Endothelial cell of umbilical vein (primary cell): ENCODE data around the gene MCUR1. TPM values are rescaled to one million over a fixed set of nuclear protein-coding genes. Genes with fewer than 3 reads are reported as not detected.
"Not testable (repeated sequence)": the region's sequence is repeated elsewhere in the genome, so short reads cannot be mapped to it uniquely, and the experiment has no call there.

Source experiments
- BruUV-seq: library from RNA; stranded (reverse); fragments of 400-500 nt; replicated peaks from 2 replicates; lab custom pipeline; 2021; lab: Mats Ljungman, UMichigan
- CTCF ChIA-PET: fragments of 300-600, 350-600 bp; sonication (Branson Sonifier 250); formaldehyde crosslinking; loops from one replicate; lab custom pipeline; 2021; ENCODE audit warnings: antibody characterized with exemption, inconsistent platforms; lab: Charles Lee
- POLR2A ChIA-PET: fragments of 300-600, 350-600 bp; sonication (Branson Sonifier 250); formaldehyde crosslinking; loops from one replicate; lab custom pipeline; 2021; ENCODE audit warnings: antibody characterized with exemption, inconsistent platforms; lab: Charles Lee
- DNase-seq: peaks from one replicate; pipeline ENCODE4 v3.0.0-alpha.2; 2011; ENCODE audit warnings: low read depth, low spot score
- FAIRE-seq: peaks from 2 replicates; lab custom pipeline; 2011; peaks lifted over from hg19 to GRCh38; lab: Jason Lieb, UNC
- H2AFZ ChIP-seq: 2 replicates; pipeline ENCODE4 v1.6.0; 2012; ENCODE audit warnings: low read depth, low read length, control low read depth, inconsistent platforms
- H3K27ac ChIP-seq: 2 replicates; pipeline ENCODE4 v1.5.1; 2011; ENCODE audit warnings: low read depth, mild to moderate bottlenecking, control low read depth, low read length, moderate library complexity; ENCODE audit not compliant: insufficient read depth
- H3K27me3 ChIP-seq, 2 experiments: 2 replicates each; pipeline versions ENCODE4 v1.6.0 to v1.6.1; 2011; ENCODE audit warnings: low read length in 2 of 2, mixed read lengths in 1 of 2; ENCODE audit not compliant: control insufficient read depth in 2 of 2, insufficient read depth in 2 of 2
- H3K36me3 ChIP-seq, 2 experiments: 2 replicates in 1 of 2; 3 replicates in 1 of 2; pipeline ENCODE4 v1.5.1; 2011; ENCODE audit warnings: low read length in 2 of 2, mild to moderate bottlenecking in 1 of 2, moderate library complexity in 1 of 2; ENCODE audit not compliant: control insufficient read depth in 2 of 2, insufficient read depth in 2 of 2; ENCODE audit errors: extremely low read depth in 1 of 2
- H3K4me1 ChIP-seq: 3 replicates; pipeline ENCODE4 v1.5.1; 2011; ENCODE audit warnings: mild to moderate bottlenecking, low read length; ENCODE audit not compliant: control insufficient read depth, insufficient read depth; ENCODE audit errors: extremely low read depth
- H3K4me2 ChIP-seq: 2 replicates; pipeline ENCODE4 v1.6.1; 2011; ENCODE audit warnings: low read length, control low read depth, mixed read lengths; ENCODE audit not compliant: insufficient read depth
- H3K4me3 ChIP-seq, 3 experiments: fragments of 200-600 bp in 1 of 3; sonication (generic), shearing (Covaris generic) in 1 of 3; replicated peaks in 1 of 3; 2 replicates each; pipeline ENCODE4 v1.5.1; 2011 to 2016; ENCODE audit warnings: control low read depth in 3 of 3, low read length in 3 of 3, mild to moderate bottlenecking in 2 of 3, inconsistent platforms in 1 of 3, low read depth in 1 of 3, moderate library complexity in 1 of 3; ENCODE audit not compliant: insufficient read depth in 1 of 3
- H3K79me2 ChIP-seq: 2 replicates; pipeline ENCODE4 v1.6.0; 2012; ENCODE audit warnings: low read length, inconsistent platforms; ENCODE audit not compliant: control insufficient read depth, insufficient read depth
- H3K9ac ChIP-seq: replicated peaks from 2 replicates; pipeline ENCODE3; 2011; ENCODE audit warnings: low read length, control low read depth; ENCODE audit not compliant: insufficient read depth; ENCODE audit errors: extremely low read depth
- H3K9me1 ChIP-seq: replicated peaks from 3 replicates; pipeline ENCODE4 v1.6.0; 2011; ENCODE audit warnings: mild to moderate bottlenecking, low read length; ENCODE audit not compliant: control insufficient read depth, insufficient read depth; ENCODE audit errors: extremely low read depth
- H3K9me3 ChIP-seq: replicated peaks from 2 replicates; pipeline ENCODE4 v1.5.1; 2012; ENCODE audit warnings: low read length, inconsistent platforms; ENCODE audit not compliant: control insufficient read depth, insufficient read depth
- H4K20me1 ChIP-seq: replicated peaks from 2 replicates; pipeline ENCODE3; 2011; ENCODE audit warnings: mild to moderate bottlenecking, low read length; ENCODE audit not compliant: control insufficient read depth, insufficient read depth; ENCODE audit errors: extremely low read depth
- EZH2 ChIP-seq: IDR thresholded peaks from 2 replicates; pipeline ENCODE4 v1.6.1; 2012; ENCODE audit warnings: borderline replicate concordance, low read depth, mild to moderate bottlenecking, moderate library complexity, low read length, inconsistent platforms; ENCODE audit not compliant: severe bottlenecking
- FOS ChIP-seq: IDR thresholded peaks from 2 replicates; pipeline ENCODE4 v1.6.1; 2011; ENCODE audit warnings: mild to moderate bottlenecking, low read length, moderate library complexity, borderline replicate concordance; ENCODE audit not compliant: insufficient read depth
- GATA2 ChIP-seq: IDR thresholded peaks from 2 replicates; pipeline ENCODE4 v1.7.0; 2011; ENCODE audit warnings: low read depth, mild to moderate bottlenecking, moderate library complexity, mixed read lengths, low read length; ENCODE audit not compliant: insufficient read length, insufficient read depth
- JUN ChIP-seq: IDR thresholded peaks from 2 replicates; pipeline ENCODE4 v1.6.1; 2011; ENCODE audit warnings: borderline replicate concordance, low read depth; ENCODE audit not compliant: insufficient read length, insufficient read depth
- MYC ChIP-seq: IDR thresholded peaks from one replicate; pipeline ENCODE4 v1.6.1; 2011; ENCODE audit warnings: mild to moderate bottlenecking, low read depth, low read length
- POLR2A ChIP-seq: IDR thresholded peaks from 2 replicates; pipeline ENCODE4 v1.6.1; 2012; ENCODE audit warnings: low read depth, mild to moderate bottlenecking, control low read depth, low read length
- POLR2AphosphoS5 ChIP-seq: IDR thresholded peaks from 2 replicates; pipeline ENCODE4 v1.6.1; 2012; ENCODE audit warnings: low read depth, mild to moderate bottlenecking, control low read depth, low read length, moderate library complexity; ENCODE audit not compliant: insufficient read depth
- dilution Hi-C: fragments of 300-500 bp; cut with MboI; formaldehyde crosslinking; loops from one replicate; pipeline ENCODE4 v1.15.0; 2019; ENCODE audit warnings: low sequenced_read_pairs; ENCODE audit not compliant: extremely low pct_ligation_motif_present
- intact Hi-C: fragments of 100-400 bp; cut with micrococcal nuclease; formaldehyde crosslinking; loops from one replicate; pipeline ENCODE4 v1.10.0; 2022
- polyA plus RNA-seq, 4 experiments: library from polyadenylated mRNA; depleted of rRNA in 3 of 4; stranded (reverse) in 3 of 4; unstranded in 1 of 4; fragments of >200 nt; gene quantifications; 2 replicates each; pipeline versions ENCODE4 v1.2.1 to v1.2.3, GENCODE V29; 2011 to 2012; ENCODE audit warnings: missing spikeins in 1 of 4
- total RNA-seq: library from RNA; stranded (reverse); gene quantifications from 2 replicates; pipeline ENCODE4 v1.2.3, GENCODE V29; 2021
- TF ChIP-seq, protein P1 (sequence below), 2 donors: IDR thresholded peaks; 1 replicate in 1 of 2; 2 replicates in 1 of 2; pipeline ENCODE4 v1.5.1; 2011; ENCODE audit warnings: low read length in 2 of 2, mild to moderate bottlenecking in 2 of 2, moderate library complexity in 2 of 2, control low read depth in 1 of 2, inconsistent platforms in 1 of 2, low read depth in 1 of 2; ENCODE audit not compliant: insufficient read depth in 1 of 2; ENCODE audit errors: extremely low read depth in 1 of 2
- TF ChIP-seq, protein P2 (sequence below): IDR thresholded peaks from 2 replicates; pipeline ENCODE4 v1.6.1; 2011; ENCODE audit not compliant: insufficient read depth, insufficient read length

Gene MCUR1
- total and polyA plus RNA-seq, 2 donors (not counting 3 experiments of a cell fraction or from before 2014, with no cell fraction given) = 6.2 to 21.2 TPM

DNA sequence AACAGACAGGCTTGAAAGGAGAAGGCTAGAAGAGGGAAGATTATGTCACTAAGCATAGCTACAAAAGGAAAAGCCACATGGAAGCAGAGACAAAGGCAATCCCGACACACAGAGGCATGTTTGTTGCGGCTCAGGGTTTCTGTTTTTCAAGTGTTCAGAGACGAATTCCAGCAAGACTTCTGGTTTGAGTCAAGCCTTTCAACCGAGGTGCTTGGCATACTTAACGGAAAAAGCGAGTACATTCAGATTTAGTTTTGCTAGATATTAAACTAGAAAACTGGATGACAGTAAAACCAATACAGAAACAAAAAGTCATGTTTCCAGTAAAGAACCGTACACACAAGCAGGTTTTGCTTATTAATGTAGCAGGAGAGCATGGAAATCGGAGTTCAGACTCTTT lies 27.2 kb downstream of the MCUR1 start:
- FAIRE-seq = no peak
- no peaks in the 10 kb centered on the region for H4K20me1 ChIP-seq
- DNase-seq = peak; percentile 23
- no TSS peak for BruUV-seq
- no peak overlapping the region for H3K4me3 ChIP-seq
- no peaks in the 10 kb centered on the region for H3K79me2 ChIP-seq
- no peaks in the 10 kb centered on the region for H3K36me3 ChIP-seq
- H3K4me2 ChIP-seq = no peak overlapping the region
- no peak for TF ChIP-seq GATA2
- TF ChIP-seq EZH2 = no peak
- no peak for TF ChIP-seq FOS
- TF ChIP-seq, protein P1, sequence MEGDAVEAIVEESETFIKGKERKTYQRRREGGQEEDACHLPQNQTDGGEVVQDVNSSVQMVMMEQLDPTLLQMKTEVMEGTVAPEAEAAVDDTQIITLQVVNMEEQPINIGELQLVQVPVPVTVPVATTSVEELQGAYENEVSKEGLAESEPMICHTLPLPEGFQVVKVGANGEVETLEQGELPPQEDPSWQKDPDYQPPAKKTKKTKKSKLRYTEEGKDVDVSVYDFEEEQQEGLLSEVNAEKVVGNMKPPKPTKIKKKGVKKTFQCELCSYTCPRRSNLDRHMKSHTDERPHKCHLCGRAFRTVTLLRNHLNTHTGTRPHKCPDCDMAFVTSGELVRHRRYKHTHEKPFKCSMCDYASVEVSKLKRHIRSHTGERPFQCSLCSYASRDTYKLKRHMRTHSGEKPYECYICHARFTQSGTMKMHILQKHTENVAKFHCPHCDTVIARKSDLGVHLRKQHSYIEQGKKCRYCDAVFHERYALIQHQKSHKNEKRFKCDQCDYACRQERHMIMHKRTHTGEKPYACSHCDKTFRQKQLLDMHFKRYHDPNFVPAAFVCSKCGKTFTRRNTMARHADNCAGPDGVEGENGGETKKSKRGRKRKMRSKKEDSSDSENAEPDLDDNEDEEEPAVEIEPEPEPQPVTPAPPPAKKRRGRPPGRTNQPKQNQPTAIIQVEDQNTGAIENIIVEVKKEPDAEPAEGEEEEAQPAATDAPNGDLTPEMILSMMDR (IDR thresholded peaks at IDR 0.05; ENCODE audit: extremely low read depth in 1 of 2, insufficient read depth in 1 of 2, low read depth in 1 of 2, low read length in 2 of 2) = no peak
- TF ChIP-seq JUN = no peak
- TF ChIP-seq, protein P2, sequence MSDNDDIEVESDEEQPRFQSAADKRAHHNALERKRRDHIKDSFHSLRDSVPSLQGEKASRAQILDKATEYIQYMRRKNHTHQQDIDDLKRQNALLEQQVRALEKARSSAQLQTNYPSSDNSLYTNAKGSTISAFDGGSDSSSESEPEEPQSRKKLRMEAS = no peak
- TF ChIP-seq MYC = no peak
- TF ChIP-seq POLR2AphosphoS5 = no peak
- no peak for TF ChIP-seq POLR2A
- no peaks in the 10 kb centered on the region for H3K9me1 ChIP-seq
- H3K9ac ChIP-seq = no peak overlapping the region
- dilution Hi-C loops (no loop called here), intact Hi-C loops (no loop called here)
- POLR2A ChIA-PET = no interaction called here
- H3K4me1 ChIP-seq = no peaks in the 10 kb centered on the region
- no peaks in the 10 kb centered on the region for H3K9me3 ChIP-seq
- CTCF ChIA-PET = interaction anchor here (2.6 kb wide), 1 partner anchor 8 kb away, joined by 15 read pairs; no protein-coding TSS in a partner anchor
- no peak overlapping the region for H3K27ac ChIP-seq
- no peaks in the 10 kb centered on the region for H3K27me3 ChIP-seq
- H2AFZ ChIP-seq = no peak overlapping the region

DNA sequence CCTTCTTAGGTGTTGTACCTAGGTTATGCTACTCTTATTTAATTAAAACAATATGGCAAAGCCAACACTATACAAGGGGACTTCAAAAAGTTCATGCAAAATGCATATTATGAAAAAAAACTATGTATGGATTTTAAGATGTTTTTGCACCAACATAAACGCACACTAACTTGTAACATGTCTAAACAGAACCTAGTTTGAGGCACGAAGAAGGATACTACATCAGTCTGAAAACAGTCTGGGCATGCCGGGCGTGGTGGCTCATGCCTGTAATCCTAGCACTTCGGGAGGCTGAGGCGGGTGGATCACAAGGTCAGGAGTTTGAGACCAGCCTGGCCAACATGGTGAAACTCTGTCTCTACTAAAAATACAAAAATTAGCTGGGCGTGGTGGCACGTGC lies 34.2 kb downstream of the MCUR1 start:
- H3K9me1 ChIP-seq, H3K79me2 ChIP-seq, POLR2A ChIA-PET, H2AFZ ChIP-seq, H3K27ac ChIP-seq, intact Hi-C loops, FAIRE-seq, H3K27me3 ChIP-seq, CTCF ChIA-PET, H3K4me1 ChIP-seq, H3K36me3 ChIP-seq, DNase-seq, H3K4me2 ChIP-seq, BruUV-seq, dilution Hi-C loops, H3K9me3 ChIP-seq, H3K4me3 ChIP-seq, H4K20me1 ChIP-seq, H3K9ac ChIP-seq: not testable (repeated sequence)
